Activated gamma-delta T cell treated with anti-CD3 and anti-CD28 coated beads, Interleukin-2, amount 50 U/mL, for 16 hours (primary cell): ENCODE data around the gene HLCS.

Source experiments
- DNase-seq: peaks from one replicate; pipeline ENCODE4 v3.0.0-alpha.2; 2020; ENCODE audit warnings: low read depth

HLCS gene

DNA sequence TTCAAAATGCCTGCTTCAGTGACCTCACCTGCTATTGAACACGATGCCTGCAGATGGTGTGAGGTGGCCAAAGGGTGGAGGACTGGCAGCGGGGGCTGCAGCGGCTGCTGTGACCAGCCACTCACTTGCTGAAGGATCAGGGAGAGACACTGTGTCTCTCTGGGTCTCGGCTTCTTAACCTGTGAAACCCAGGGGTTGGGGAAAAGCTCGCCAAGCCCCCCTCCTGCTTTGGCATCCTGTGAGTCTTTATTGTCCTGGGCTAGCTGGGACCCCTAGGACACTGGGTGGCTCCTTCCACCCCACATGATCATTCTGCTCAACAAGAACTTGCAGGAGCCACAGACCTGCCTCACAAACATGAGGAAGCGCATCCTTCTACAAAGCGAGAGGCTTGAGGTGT lies 154.7 kb downstream of the HLCS start:
- DNase-seq = no peak

DNA sequence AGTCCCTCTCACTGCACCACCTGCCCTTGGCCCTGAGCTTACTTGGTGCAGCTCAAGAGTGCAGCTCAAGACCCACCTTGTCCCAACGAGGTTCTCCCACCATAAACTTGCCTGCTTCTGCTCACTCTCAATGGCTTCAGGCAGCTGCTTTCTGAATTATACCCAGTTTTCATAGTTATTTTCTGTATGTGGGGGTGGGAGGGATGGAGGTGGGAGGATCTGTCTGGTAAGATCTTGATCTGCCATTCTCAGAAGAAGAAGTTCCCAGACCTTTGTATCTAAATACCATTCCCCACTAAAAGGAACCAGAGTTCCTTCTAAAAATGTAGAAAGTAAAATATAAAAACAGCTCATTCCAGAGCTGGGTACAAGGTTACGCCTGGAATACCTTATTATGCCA lies 156.0 kb downstream of the HLCS start:
- DNase-seq = no peak

GRCh38 chr21:36807422-36807928 lies 159.0 kb downstream of the HLCS start:
- no peak for DNase-seq

DNA sequence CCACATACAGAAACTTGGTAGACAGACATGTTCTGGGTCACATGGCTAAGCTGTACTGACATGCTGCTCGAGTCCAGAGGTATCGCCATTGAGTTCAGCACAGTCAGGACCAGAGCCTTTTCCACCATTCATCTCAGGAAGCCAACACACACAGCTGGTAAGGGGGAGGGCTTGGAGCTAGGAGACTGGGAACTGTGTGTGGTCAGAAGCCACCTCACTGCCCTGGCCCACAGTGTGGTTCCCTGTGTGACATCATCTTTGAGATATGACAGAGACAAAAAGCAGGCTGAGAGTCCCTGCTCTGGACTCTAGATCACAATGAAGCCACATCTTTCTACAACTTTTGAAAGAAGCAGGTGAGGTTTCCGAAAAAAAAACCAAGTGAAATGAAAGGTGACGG lies 160.4 kb downstream of the HLCS start:
- DNase-seq = no peak

- no peak for DNase-seq
These were observed 161.4 kb downstream of the HLCS start for GRCh38 chr21:36804874-36805611.

DNA sequence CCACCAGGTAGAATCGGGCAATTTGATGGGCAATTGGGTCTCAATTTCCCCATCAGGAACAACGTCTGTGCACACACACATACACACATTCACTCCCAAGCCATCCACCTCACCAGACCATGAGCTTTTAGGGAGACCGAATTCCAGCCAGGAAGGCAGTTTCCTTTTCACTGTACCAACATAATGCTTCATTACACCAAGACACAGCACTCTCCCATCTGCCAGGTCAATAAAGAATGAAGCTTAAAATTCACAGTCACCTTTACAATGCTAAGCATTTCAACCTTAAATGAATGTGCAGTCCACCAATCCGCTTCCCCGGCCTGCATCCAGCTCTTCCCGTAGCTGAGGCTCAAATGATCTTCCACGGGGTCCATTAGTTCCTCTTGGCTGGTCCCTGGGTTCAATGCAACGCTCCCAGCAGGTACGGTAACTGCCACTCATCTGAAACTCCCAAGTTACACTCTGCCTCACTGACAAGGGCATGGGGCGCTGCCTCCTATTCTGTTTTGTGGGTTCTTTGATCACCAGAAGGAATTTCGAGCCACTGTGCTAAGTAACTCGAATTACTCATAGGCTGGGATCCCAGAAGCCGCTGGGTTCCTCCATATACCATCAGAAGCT lies 162.5 kb downstream of the HLCS start:
- DNase-seq = no peak

DNA sequence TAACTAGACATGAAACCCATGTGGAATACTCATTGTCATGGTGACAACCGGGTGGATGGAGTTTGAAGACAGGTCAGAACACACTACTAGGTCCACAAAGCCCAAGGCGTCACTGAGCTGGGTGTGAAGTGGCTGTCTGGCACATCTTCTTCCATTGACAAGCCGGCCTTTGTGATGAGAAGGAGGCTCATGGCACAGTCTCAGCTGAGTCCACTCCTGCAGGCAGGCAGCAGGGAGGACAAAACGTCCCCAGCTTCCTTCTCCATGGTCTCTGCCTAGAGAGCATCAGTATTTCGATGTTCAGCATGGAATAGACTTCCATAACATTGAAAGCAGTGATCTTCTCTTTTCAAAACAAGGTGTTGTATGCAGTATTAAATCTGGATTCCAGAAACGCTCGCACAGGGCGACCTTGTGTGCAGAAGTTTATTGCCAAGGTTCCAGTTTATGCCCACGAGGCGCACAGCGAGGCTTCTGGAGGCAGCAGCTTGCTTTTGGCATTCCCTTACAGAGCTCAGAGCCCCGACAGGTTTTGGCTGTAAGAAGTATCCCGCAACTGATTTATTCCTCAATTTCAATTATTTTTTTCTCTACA lies 163.3 kb downstream of the HLCS start:
- DNase-seq = no peak

GRCh38 chr21:36800734-36801133 lies 165.7 kb downstream of the HLCS start:
- no peak for DNase-seq

DNA sequence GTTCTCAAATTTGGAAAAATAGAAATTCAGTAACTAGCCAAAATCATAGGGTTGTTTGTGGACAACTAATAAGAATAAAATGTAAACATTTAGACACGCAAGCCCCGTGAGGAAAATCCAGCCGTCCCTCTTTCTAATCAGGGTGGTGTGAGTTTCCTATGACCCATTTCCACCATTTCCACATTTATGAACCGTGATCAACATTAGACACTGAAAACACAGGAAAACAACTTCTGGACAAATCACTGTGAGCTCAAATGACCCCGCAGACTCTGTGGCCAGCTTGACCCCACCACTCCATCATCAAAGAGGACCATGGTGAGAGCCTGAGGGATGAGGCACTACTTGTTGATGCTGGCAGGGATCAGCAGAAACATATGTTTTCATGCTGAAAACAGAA lies 166.6 kb downstream of the HLCS start:
- no peak for DNase-seq

DNA sequence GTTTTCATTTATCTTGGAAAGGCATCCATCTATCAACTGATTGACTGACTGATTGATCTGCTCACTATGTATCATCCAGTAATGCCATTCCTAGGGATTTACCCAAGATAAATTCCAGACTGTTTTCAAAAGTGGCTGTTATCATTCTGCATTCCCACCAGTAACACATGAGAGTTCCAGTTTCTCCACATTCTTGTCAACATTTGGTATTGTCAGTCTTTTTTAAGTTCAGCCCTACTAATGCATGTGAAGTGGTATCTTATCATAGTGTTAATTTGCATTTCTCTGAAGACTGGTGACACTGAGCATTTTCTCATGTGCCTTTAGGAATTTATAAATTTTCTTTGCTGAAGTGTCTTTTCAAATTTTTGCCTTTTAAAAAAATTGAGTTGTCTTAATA lies 168.0 kb downstream of the HLCS start:
- DNase-seq = no peak

- no peak for DNase-seq
These were observed 170.4 kb downstream of the HLCS start for GRCh38 chr21:36796070-36796469.

DNA sequence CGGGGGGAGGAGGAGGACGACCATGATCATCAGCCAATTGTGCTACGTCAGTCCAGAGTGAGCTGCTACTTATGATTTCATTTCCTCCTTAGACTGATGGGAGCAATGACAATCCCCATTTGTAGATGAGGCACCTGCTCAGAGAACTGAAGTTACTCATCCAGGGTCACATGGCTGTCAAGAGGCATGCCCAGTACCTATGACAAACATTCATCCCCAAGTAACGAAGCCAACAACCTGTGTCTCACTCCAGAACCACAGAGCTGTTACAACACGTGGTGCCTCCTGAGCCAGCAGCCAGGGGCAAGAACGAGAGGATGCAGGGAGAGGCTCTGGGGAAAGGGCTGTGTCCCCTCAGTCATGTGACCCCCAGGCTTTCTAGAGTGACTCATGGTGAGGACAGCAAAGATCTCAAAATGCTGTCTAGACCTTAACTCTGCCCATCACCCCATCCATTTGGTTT lies 173.9 kb downstream of the HLCS start:
- DNase-seq = no peak

GRCh38 chr21:36791695-36792470 lies 174.6 kb downstream of the HLCS start:
- DNase-seq = no peak

DNA sequence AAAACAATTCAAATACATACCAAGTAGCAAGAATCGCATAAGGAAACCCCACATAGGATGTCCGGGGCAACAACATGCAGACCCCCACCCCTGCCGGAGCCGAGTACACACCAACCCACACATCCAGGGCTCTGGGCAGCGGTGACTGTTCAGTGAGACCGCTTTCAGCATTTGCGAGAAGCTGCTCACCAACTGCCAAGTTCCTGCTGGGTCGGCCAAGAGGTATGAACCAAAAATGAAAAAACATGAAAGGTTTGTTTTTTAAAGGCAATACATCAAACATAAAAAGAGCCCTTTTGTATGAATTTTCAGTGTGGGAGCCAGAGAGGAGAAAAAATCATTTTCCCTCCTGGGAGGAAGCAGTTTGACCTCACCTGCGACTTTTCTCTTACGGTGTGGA lies 175.3 kb downstream of the HLCS start:
- DNase-seq = no peak

GRCh38 chr21:36790616-36791015 lies 175.9 kb downstream of the HLCS start:
- DNase-seq = no peak

DNA sequence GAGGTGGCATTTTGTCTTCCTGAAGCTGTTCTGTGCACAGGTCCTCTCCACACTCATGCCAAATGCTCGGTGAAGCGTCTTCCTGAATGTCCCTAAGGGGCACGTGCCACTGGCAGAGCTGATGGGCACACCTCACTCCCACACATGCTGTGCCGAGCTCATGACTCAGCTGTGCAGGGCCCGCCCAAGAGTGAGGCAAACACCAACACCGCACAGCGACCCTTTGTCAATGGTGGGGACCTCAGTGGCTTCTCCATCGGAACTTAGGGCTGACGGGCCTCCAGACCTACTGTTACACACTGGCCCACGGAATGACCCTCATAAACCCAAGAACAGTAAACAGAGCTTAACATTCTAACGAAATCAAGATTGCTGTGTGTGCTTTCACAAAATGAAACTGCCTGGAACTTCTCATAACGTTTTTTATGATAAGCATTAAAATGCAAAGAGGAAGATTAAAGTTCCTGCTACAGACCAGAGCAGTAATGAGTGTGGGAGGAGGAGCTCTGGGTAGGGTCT lies 178.3 kb downstream of the HLCS start:
- DNase-seq = no peak

DNA sequence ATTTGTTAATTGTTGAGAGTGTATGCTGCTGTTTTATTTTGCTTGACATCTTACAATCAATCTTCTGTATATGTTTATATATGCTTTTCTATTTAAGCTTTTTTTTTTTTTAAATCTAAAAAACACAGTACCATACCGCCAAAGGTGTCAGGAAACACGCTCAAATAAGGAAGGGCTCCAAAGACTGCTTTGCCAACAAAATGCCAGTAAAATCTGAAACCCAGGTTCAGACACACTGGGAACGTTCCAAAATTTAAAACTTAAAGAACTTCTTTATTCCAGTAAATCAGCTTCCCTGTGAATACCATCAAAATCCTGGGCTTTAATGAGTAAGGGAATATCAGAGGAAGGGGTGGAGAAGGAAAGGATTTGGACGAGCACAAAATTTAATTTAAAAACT lies 180.3 kb downstream of the HLCS start:
- DNase-seq = no peak

GRCh38 chr21:36785615-36786014 lies 180.9 kb downstream of the HLCS start:
- DNase-seq = no peak

GRCh38 chr21:36784947-36785346 lies 181.5 kb downstream of the HLCS start:
- no peak for DNase-seq

DNA sequence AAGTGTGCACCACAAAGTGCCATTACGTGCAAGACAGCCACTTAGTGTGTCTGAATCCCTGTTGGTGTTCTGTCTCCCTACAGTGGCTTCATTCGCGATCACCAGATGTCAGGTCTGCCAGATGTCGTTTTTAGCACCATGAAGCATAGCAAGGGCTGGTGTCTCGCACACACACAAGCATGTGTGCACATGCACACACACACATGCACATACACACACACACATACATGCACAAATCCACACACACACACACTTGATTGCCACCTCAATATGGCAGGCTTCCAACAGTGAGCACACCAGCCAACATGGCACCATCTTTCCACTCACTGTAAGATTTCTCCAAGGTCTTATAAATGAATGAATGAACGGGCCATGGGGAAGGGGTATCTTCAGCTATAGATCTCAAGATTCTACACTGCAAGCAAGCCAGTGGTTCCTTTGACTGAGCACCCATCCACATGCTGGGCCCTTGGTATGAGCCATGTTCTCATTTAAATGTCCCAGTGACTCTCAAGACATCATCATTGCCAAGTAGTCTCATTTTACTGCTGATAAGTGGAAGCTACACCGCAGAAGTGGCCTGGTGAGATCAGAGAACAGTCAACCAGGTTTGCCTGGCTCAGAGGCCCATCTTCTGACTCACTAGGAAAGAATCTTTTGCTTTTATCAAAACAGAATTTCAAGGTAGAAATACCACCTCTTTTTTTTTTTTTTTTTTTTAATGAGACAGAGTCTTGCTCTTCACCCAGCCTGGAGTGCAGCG lies 182.7 kb downstream of the HLCS start:
- no peak for DNase-seq

DNA sequence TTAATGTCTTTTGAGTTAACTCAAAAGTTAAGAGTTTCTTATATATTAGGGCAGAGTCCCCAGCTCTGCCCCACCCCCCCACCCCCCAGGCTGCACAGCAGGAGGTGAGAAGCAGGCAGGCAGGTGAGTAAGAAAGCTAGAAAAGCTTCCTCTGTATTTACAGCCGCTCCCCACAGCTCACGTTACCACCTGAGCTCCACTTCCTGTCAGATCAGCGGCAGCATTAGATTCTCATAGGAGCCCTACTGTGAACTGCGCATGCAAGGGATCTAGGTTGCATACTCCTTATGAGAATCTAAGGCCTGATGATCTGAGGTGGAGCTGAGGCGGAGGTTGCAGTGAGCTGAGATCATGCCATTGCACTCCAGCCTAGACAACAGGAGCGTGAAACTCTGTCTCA lies 185.6 kb downstream of the HLCS start:
- no peak for DNase-seq
